Stimulated activated CD8-positive, alpha-beta memory T cell treated with anti-CD3 and anti-CD28 coated beads, Interleukin-4, amount 100 ng/mL, for 4 hours (primary cell): ENCODE results near the gene SMIM26.
"Not testable (repeated sequence)": the region's sequence is repeated elsewhere in the genome, so short reads cannot be mapped to it uniquely, and the experiment has no call there.

ENCODE experiments used
- DNase-seq, 2 donors: peaks; one replicate each; pipeline ENCODE4 v3.0.0-alpha.2; 2020; ENCODE audit warnings: low read depth in 2 of 2, low spot score in 1 of 2

SMIM26 gene, protein sequence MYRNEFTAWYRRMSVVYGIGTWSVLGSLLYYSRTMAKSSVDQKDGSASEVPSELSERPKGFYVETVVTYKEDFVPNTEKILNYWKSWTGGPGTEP

DNA sequence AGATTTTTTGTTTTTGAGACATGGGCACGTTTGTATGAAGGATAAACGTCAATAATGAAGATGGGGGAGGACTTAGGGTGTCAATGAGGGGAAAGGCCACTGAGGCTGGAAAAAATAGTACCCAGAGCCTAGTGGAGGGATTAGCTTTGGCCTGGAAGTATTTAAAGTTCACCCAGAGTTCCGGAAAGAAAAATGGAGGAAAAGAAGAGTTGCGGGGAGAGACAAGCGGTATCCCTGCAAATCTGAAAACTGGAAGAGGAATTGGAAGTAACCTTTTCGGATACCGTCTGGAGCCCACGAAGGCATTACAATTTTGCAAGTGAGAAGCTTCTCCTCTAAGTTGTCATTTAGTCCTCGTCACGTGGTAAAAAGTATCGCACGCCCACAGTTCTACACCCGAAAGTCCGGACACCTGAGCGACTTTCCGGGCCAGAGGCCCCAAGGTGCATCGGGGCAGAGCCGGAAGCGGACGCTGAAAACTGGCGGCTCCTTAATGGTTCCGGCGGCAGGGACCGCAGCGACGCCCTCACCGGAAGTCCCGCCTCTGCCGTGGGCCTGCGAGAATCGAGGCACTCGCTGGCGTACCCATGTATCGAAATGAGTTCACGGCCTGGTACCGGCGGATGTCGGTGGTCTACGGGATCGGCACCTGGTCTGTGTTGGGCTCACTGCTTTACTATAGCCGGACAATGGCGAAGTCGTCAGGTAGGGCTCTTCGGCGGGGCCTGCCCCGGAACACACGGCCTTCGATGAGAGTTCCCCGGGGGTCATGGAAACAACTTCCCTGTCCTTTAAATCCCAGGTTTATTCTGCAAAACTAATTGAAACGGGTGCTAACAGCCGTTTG lies at the start of gene SMIM26:
Gene SMIM26, plus strand, starts transcription at position 541 of the 847 bp plus-strand sequence. Its CDS starts 47 bp downstream, at position 588.
- DNase-seq: peak; percentile 80 to 86

DNA sequence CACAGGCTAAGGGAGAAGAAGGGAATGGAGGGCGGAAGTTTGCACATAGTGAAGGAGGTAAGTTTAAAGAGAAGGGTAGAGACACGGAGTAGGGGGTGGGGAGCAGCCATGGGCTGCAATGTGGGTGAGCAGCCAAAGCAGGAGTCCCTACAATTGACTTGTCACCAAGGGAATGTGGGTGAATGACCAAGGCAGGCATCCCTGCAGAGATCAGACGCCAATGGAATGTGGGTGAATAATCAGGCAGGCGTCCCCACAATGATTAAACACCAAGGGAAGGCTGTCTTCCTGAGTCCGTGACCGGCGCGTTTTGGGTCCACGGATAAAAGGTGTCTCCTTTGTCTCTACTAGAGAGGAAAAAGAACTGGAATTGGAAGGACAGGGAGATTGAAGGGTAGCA lies 45.2 kb upstream of the SMIM26 start:
- DNase-seq: not testable (repeated sequence)

DNA sequence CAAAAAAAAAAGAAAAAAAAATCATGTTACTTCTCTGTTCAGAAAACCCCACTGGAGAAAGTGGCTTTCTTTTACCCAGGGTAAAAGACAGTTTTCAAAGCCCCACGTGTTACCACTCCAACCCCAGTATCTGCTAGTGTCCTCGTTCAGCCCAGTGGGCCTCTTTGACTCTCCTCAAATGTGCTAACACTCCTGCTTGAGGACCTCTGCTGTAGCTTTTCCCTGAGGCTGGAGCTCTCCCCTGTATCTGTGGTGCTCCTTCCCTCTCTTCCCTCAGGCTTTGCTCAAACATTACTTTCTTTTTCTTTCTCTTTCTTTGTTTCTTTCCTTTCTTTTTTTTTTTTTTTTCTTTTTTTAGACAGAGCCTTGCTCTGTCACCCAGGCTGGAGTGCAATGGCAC lies 44.2 kb upstream of the SMIM26 start:
- DNase-seq: no peak

DNA sequence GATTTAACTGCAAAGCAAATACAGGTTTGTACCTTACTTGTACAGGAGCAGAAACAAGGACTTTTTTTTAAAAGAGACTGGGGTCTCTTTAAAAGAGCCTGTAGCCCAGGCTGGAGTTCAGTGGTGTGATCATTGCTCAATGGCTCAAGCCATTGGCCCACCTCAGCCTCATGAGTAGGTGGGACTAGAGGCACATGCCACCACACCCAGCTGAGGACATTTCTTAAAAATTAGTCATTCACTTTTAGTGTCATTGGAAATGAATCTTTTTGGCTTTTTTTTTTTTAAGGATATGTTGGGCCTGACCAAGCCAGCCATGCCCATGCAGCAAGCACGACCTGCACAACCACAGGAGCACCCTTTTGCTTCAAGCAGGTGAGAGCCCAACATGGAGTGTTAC lies 42.6 kb upstream of the SMIM26 start:
- DNase-seq: no peak

DNA sequence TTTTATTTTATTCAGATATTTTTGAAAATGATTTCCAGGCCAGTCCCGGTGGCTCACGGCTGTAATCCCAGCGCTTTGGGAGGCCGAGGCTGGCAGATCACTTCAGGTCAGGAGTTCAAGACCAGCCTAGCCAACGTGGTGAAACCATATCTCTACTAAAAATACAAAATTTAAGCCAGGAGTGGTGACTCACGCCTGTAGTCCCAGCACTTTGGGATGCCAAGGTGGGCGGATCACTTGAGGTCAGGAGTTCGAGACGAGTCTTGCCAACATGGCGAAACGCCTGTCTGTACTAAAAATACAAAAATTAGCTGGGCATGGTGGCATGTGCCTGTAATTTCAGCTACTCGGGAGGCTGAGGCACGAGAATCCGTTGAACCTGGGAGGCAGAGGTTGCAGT lies 40.5 kb upstream of the SMIM26 start:
- DNase-seq: not testable (repeated sequence)

DNA sequence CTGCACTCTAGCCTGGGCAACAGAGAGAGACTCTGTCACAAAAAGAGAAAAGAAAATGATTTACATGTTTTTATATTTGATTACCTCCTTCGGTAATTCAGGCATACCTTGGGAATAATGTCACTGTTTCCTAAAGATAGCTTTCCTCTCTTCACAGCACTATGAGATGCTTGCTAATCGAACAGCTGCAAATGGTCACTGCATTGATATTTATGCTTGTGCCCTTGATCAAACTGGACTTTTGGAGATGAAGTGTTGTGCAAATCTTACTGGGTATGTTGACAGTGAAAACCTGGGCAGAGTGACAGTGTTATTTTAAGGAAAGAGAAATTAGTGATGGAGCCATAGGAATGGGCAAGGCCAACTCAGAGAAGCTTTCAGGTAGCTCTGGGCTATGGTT lies 39.9 kb upstream of the SMIM26 start:
- DNase-seq: no peak

DNA sequence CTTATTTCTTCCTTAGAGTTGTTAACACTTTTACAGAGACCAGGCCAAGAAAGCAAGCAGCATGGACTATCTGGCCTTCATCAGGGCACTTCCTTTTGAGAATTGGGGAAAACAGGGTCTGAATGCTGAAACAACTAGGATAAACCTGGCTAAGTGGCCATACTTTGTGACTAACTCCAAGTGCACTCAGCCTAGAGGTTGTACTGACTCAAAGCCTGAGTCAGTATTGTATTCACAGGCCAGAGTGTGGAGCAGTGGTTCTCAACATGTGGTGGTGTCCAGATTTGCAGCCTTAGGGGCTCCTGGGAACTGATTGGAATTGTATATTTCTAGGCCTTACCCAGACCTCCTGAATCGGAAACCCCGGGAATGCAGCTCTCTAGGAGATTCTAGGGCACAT lies 39.4 kb upstream of the SMIM26 start:
- DNase-seq: no peak

DNA sequence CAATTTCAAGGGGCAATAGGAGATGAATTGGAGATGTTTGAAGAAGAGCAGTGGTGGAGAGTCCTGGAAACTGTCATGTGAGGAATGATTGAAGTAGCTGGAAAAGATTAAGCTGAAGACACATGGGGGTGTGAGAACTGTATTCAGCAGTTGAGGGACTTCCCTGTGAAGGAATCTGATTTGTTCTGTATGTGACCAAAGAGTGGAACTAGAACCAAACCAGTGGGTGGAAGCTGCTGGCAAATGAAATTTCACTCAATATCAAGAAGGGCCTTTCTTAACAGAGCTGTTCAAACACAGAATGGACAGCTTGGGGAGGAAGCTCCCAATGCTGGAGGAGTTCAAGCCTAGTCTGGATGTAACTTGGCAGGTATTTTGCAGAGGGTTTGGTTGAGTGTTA lies 38.2 kb upstream of the SMIM26 start:
- DNase-seq: no peak

DNA sequence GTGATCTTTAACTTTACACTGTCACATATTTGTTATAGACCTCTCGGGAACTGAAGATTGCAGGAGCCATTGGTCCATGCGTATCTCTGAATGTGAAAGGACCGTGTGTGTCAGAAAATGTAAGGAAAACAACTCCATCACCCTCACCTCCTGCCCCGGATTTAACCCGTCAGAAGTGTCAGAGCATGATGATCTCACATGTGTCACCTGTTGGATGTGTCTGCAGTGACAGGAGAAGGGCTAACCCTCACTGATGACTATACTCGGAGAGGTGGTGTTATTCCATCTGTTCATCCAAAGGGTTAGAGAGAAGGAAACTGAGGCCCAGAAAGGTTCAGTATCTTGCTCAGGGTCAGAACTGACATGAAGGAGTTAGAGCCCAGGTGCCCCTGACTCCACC lies 34.6 kb upstream of the SMIM26 start:
- no peak for DNase-seq

DNA sequence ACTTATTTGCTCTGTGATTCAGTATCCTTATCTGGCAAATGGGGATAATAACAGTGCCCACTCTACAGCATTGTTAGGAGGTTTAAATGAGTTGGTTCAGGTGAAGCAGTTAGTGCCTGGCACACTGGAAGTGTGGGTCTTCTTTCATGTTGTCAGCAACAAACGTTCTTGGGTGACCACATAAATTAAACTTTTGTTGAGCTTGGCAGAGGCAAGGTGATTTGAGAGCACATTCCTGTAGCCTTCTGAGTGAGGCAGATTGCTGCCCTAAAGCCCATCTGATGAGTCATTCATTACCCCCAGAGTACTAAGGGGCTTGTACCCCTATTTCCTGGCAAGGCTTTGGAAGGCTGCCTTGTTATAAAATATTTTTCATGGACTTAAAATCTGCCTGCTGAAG lies 33.7 kb upstream of the SMIM26 start:
- no peak for DNase-seq

DNA sequence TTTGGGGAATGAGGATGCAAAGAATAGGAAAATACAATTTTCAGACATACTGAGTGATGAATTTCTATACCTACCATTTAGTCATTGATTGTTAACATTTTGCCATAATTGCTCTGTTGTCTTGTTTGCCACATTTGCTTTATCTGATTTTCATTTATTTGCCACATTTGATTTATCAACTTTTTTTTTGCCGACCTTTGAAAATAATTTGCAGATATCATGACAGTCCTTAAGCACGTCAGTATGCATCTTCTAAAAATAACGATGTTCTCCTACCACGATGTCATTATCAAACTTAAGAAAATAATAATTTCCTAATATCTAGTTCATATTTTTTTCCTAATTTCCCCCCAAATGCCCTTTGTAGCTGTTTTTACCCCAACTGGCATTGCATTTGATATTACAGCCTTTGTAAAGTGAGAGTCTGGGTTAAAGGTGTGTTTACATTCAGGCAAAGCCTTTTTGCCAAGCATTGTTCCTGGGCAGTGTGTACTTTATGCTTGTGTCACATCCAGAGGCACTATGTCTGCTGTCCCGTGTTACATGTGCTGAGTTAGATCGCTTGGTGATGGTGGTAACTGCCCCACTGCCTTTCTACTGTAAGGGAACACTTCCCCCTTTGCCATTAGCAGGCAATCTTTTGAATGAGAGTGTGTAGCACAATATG lies 33.1 kb upstream of the SMIM26 start:
- no peak for DNase-seq

DNA sequence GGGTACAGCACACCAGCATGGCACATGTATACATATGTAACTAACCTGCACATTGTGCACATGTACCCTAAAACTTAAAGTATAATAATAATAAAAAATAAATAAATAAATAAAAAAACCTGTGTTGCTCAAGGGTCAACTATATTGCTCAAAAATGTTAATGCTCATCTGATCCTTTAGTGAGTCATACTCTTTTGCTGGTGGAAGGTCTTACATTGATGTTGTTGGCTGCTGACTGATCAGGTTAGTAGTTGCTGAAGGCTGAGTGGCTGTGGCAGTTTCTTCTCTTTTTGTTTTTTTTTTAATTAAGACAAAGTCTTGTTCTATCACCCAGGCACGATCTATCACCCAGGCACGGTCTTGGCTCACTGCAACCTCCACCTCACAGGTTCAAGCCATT lies 29.6 kb upstream of the SMIM26 start:
- DNase-seq: no peak

DNA sequence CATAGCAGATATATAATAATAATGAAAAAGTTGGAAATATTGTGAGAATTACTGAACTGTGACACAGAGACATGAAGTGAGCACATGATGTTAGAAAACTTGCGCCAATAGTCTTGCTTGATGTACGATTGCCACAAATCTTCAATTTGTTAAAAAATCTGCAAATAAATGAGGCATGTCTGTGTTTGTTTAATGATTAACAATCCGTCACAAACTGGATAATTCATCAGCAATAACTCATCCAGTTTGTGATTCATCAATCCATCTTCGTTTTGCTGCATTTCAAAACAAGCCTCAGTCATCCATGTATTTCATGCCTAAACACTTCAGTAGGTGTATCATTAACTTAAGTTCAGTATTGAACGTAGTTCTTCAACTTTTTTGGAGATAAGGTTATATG lies 25.5 kb upstream of the SMIM26 start:
- DNase-seq: no peak

DNA sequence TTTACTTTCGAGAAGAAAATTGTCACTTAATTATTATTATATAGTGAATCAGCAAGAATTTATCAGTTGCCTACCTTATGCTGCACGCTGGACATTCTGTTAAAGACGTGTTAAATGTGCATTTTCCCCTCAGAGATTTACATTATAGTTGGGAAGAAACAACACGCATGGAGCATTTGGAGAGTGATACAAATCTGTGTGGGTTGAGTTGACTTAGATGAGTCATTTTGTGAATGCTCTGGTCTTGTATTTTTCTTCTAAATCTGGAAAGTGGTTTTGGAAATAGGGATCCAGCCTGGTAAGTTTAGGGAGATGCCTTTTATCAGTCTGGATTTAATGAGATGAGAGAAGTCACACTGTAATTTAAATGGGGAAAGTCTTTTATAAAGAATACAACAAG lies 24.0 kb upstream of the SMIM26 start:
- no peak for DNase-seq

DNA sequence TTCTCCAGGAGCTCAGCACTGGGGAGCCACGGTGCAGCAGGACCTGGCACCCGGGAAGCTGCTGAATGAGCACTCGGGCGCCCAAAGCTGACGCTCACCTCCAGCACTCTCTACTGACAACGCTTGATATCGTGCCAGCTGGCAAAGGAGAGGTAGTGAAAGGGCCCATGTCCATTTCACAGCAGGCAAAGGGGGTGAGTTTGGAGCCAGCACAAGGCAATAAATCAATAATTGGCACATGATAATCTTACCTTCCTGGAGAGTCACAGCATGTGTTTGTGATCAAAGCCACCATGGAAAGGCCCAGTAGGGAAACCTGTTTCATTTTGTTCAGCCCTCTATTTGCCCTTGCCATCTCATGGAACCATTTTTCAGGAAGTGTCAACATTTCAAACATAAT lies 23.3 kb upstream of the SMIM26 start:
- no peak for DNase-seq

DNA sequence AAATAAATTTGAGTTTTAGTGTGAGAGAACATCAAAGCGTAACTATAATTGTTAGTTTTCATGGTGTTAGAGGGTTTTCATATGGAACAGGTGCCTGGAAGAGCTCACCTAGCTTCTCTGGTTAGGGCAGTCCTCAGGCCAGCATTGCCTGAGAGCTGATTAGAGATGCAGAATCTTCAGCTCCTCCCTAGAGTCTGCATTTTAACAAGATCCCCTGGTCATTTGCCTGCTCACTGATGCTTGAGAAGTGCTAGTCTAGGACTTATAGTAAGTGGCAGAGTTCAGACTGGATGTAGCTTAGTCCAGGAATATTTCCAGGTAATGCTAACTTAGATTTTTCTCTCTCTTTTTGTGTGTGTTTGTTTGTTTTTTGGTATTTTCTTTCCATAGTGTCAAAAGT lies 21.7 kb upstream of the SMIM26 start:
- DNase-seq: no peak

DNA sequence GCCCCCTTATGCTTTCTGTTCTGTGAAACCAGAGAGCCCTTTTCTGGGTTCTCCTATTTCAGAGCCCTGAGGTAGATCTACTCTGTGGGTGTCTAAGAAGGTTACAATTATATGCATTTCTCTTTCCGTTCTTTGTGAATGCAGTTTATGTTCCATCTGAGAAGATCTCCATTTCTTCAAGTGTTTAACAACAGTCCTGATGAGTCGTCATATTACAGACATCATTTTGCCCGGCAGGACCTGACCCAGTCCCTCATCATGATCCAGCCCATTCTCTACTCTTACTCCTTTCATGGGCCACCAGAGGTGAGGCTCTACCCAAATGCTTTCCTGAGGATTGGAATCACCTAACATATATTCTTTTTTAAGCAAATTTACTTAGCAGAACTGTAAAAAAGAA lies 18.8 kb upstream of the SMIM26 start:
- no peak for DNase-seq

DNA sequence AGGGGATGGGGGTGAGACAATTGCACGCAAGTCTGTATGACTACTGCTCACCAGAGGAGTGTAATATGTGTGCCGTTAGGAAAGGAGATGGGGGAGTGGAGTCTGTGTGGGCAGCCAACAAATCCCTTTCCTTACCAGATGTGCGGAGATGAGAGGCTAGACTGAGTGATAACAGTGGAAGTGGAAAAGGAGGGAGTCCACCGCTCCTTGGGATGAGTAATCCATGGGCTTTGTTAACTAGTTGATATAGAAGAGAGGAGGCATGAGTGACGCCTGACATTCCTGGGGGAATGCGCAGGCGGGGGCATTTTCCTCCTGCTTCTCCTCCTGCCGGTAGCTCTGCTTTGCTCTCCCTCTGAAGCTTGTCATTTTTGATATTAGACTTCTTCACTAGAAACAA lies 13.5 kb upstream of the SMIM26 start:
- DNase-seq: no peak

DNA sequence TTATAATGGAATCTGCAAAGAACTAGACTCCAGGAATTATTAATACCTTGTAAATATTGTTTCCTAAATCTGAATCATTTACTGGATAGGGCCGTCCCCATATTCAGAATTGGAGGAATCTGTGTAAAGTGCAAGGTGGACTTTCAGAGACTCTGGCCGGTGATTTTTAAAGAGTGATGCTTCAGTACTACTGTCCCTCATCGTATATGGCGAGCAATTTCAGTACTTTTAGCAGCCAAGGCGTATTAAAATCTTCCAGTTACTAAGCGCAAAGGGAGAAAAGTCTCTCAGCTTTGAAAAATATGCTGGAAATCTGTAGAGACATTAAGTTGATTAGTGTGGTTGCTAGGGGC lies 483 bp downstream of the SMIM26 start:
- DNase-seq: no peak

DNA sequence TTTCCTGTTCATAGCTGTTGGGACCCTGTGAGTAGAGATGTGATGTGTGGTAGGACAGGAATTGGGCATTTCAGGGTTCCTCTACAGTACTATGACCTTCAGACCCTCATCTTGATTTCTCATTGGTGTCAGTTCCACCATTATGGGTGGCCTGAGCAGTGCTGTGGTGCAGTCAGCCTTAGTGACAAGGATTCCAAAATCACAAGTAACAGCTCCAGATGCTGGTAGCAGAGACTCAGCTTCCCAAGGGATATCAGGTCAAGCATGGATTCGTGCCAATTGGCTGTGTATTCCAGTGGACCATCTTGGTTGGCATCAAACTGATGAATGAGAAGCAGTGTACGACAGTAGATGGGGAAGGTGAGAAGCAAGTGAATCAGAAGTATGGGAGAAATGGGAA lies 3.8 kb downstream of the SMIM26 start:
- no peak for DNase-seq

DNA sequence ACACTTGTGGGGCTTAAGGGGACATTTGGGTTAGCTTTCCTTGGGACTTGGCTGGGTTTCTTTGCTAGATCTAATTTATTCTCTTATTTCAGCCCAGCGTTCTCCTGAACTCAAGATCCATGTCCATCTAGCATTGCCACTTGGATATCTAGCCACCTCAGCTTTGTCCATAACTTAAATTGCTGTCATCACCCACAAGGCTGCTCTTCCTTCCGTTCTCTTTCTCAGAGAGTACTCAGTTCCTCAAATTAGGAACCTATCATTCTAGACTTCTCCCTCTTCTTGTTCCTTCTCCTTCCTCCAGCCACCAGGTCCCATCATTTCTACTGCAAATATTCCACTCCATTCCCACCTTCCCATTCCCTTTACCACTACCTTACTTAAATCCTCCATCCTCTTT lies 4.3 kb downstream of the SMIM26 start:
- DNase-seq: no peak

DNA sequence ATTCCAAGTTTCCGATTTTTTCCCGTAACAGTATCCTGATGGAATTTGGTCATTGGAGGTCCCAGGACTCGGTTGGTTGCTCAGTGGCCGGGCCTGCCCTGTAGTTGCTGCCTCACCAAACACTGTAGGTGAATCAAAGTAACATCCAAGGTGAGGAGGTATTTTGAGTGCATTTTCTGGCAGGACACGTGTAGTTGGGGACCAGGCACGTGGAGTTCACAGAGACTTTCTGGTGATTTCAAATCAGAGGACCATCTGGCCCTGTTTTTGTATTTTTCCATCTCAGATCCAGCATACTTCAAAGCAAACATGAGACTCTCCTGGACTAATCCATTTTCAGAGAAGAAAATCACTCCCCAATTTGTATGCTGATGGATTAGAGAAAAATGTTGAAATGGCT lies 10.7 kb downstream of the SMIM26 start:
- no peak for DNase-seq

DNA sequence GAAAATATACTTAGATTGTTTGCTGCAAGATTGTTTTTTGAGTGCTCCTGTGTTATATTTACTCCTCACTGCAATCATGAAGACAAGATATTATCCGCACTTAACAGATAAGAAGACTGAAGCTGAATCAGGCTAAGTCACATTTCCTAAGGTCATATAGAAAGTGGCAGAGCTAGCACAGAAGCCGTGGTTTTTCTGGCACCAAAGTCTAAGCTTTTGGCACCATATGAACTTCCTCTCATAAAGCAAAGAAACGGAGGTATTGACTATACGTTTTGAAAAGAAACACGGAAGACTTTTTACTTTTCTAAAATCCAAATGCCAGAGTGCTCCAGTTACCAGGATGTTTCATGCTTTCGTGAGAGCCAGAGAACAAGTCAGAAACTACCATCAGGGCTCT lies 11.3 kb downstream of the SMIM26 start:
- DNase-seq: no peak
